ENCODE data around the gene SNN.

- no peak for TF ChIP-seq TCF7L2 (IDR thresholded peaks at IDR 0.05; ENCODE audit: low read depth, low read length)
- TF ChIP-seq YY1 (IDR thresholded peaks at IDR 0.05; ENCODE audit: borderline replicate concordance in 1 of 3, control insufficient read depth in 1 of 3, extremely low read depth in 1 of 3, insufficient read depth in 3 of 3, insufficient read length in 1 of 3, insufficient replicate concordance in 2 of 3, low read depth in 1 of 3, low read length in 2 of 3), result no peak
- no peak for TF ChIP-seq RAD51 (IDR thresholded peaks at IDR 0.05; ENCODE audit: borderline replicate concordance, low read depth)
- no peak for TF ChIP-seq PKNOX1 (IDR thresholded peaks at IDR 0.05)
- no peak for TF ChIP-seq TCF7 (IDR thresholded peaks at IDR 0.05; ENCODE audit: borderline replicate concordance)
- TF ChIP-seq CSDE1 (IDR thresholded peaks at IDR 0.05), result no peak
- no peak for TF ChIP-seq MED1 (CRISPR knock-in tag; IDR thresholded peaks at IDR 0.05; ENCODE audit: borderline replicate concordance)
- TF ChIP-seq, protein P1, sequence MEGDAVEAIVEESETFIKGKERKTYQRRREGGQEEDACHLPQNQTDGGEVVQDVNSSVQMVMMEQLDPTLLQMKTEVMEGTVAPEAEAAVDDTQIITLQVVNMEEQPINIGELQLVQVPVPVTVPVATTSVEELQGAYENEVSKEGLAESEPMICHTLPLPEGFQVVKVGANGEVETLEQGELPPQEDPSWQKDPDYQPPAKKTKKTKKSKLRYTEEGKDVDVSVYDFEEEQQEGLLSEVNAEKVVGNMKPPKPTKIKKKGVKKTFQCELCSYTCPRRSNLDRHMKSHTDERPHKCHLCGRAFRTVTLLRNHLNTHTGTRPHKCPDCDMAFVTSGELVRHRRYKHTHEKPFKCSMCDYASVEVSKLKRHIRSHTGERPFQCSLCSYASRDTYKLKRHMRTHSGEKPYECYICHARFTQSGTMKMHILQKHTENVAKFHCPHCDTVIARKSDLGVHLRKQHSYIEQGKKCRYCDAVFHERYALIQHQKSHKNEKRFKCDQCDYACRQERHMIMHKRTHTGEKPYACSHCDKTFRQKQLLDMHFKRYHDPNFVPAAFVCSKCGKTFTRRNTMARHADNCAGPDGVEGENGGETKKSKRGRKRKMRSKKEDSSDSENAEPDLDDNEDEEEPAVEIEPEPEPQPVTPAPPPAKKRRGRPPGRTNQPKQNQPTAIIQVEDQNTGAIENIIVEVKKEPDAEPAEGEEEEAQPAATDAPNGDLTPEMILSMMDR (IDR thresholded peaks at IDR 0.05 in 2 of 3, conservative IDR thresholded peaks at IDR 0.05 in 1 of 3; ENCODE audit: insufficient read depth in 2 of 3, low read depth in 1 of 3, low read length in 3 of 3), result no peak
- no peak for TF ChIP-seq ZNF133 (CRISPR knock-in tag; IDR thresholded peaks at IDR 0.05)
These were observed 38.9 kb upstream of the SNN start for GRCh38 chr16:11629071-11630030.

All from K562 (cell line).